ENCODE data around the gene ABCB11. TPM values are rescaled to one million over a fixed set of nuclear protein-coding genes. Genes with fewer than 3 reads are reported as not detected.
"Not testable (repeated sequence)": the region's sequence is repeated elsewhere in the genome, so short reads cannot be mapped to it uniquely, and the experiment has no call there.

The ABCB11 gene
- polyA plus RNA-seq, 3 donors from 2014 or later: not detected

DNA sequence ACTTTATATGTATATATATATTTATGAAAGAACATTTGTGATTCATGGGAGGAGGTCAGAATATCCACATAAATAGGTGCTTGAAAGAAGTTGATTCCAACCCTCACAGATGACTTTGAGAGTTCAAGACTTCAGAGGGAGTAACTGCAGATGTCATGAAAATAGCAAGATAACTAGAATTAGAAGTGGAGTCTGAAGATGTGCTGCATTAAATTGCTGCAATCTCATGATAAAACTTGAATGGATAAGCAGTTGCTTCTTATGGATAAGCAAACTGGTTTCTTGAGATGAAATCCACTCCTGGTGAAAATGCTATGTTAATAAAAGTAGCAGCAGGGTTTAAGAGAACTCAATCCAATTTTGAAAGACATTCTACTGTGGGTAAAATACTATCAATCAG is 89.8 kb downstream of the ABCB11 start:
- Mint-ChIP-seq H3K36me3 (no peaks in the 10 kb centered on the region), H3K27me3 (ENCODE audit: low read depth in 3 of 3) (peaks cover 0 to 4% (median 3%) of the 10 kb centered on the region in 3 donors), H3K9me3 (no peaks in the 10 kb centered on the region), H3K27ac (no peak overlapping the region), H3K4me1 (no peaks in the 10 kb centered on the region), H3K4me3 (no peak overlapping the region)
- no peak for DNase-seq

DNA sequence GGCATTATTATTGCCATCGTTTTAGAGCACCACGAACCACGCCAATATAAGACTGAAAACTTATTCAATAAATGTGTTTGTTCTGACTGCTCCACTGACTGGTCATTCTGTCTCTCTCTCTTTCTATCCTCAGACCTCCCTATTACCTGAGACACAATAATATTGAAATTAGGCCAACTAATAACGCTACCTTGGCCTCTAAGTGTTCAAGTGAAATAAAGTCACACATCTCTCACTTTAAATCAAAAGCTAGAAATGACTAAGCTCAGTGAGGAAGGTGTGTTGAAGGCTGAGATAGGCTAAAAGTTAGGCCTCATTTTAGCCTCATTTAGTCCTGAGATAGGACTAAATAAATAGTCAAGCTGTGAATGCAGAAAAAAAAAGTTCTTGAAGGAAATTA is 91.2 kb downstream of the ABCB11 start:
- Mint-ChIP-seq H3K27me3 (ENCODE audit: low read depth in 3 of 3) (peaks cover 0 to 3% (median 3%) of the 10 kb centered on the region in 3 donors), H3K36me3 (no peaks in the 10 kb centered on the region), H3K4me1 (no peaks in the 10 kb centered on the region), H3K4me3 (no peak overlapping the region), H3K9me3 (no peaks in the 10 kb centered on the region), H3K27ac (no peak overlapping the region)
- DNase-seq: no peak

DNA sequence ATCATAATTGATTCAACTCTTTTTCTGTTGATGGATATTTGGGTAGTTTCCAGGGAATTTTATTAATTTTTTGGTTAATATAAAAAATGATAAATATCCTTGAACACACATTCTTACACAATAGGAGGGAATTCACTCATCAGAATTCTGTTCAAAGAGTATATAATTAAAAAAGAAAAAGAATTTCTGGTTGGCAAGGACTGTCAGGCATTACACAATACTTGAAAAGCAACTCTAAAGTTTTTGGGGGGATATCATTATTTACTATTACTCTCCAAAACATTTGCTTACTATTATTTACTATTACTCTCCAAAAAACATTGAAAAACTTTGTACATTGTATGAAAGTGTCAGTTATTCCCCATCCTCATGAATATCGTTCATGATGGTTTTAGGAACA is 92.1 kb downstream of the ABCB11 start:
- Mint-ChIP-seq H3K9me3 (no peaks in the 10 kb centered on the region), H3K4me3 (no peak overlapping the region), H3K27me3 (ENCODE audit: low read depth in 3 of 3) (peaks cover 0 to 6% (median 2%) of the 10 kb centered on the region in 3 donors), H3K27ac (no peak overlapping the region), H3K36me3 (no peaks in the 10 kb centered on the region), H3K4me1 (no peaks in the 10 kb centered on the region)
- no peak for DNase-seq

DNA sequence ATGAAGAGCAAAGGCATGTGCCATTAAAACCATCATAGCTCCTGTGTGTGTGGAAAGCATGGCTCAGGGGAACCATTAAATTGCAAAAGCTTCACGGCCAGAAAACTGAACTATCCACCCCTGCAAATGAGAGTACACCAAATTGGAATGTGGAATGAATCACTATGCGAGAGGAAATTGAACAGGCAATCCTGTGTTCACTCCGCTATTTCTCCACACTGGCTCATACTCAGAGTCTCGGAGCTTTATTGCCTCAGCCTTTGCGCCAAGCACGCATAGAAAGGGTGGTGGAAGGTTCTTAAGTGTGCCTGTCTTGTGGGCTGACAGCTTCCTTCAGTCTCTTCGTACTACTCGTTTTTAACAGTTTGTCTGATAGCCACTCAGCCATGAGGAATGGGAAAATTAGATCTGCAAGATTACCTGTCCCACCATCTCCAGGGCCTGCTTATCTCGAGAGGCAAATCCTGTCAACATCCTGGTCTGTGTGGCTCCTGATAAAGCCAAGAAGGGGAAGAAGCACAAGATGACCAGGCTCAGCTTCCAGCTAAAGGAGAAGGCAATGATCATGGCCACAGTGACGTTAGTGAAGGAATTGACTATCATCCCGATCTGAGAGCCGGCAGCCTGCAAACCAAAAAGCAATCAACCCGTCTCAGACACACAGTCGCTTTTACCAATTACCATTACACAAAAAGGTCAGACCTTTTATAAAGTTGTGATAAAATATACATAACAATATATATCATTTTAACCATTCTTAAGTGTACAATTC is 95.1 kb downstream of the ABCB11 start:
- no peak overlapping the region for H3K27ac Mint-ChIP-seq
- H3K9me3 Mint-ChIP-seq: no peaks in the 10 kb centered on the region
- H3K36me3 Mint-ChIP-seq: no peaks in the 10 kb centered on the region
- peaks cover 0 to 6% (median 6%) of the 10 kb centered on the region in 3 donors for H3K27me3 Mint-ChIP-seq (ENCODE audit: low read depth in 3 of 3)
- H3K4me3 Mint-ChIP-seq: no peak overlapping the region
- no peak for DNase-seq
- no peaks in the 10 kb centered on the region for H3K4me1 Mint-ChIP-seq

DNA sequence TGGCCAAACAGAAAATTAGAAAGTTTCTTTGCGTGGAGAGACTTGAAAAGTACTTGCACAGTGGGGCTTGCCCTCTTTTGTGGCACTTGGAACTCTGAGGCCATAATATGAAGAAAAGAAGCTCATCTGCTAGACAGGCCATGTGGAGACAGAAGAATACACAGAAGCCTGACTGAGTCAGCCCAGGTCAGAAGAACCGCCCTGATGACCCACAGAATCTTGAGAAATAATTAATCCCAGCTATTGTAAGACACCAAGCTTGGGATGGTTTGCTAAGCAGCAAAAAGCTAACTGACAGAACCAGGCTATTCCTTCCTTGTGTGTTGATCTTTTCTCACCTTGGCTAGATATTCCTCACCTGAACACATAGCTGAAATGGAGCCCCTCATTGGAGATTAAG is 96.3 kb downstream of the ABCB11 start:
- Mint-ChIP-seq H3K27me3 (ENCODE audit: low read depth in 3 of 3) (peaks cover 2 to 6% (median 6%) of the 10 kb centered on the region in 3 donors), H3K4me1 (no peaks in the 10 kb centered on the region), H3K9me3 (no peaks in the 10 kb centered on the region), H3K27ac (no peak overlapping the region), H3K4me3 (no peak overlapping the region), H3K36me3 (no peaks in the 10 kb centered on the region)
- DNase-seq: no peak

DNA sequence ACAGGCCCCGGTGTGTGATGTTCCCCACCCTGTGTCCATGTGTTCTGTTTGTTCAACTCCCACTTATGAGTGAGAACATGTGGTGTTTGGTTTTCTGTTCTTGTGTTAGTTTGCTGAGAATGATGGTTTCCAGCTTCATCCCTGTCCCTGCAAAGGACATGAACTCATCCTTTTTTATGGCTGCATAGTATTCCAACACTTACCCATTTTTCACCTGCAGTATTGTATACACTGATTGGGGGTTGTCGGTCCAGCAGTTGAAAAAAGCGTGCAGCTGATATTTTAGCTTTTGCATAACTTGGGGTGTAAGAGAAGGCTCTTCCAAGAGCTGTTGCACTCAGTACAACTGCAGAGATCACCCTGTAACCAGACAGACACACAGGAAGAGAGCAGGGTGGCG is 99.0 kb downstream of the ABCB11 start:
- H3K4me1 Mint-ChIP-seq; H3K27me3 Mint-ChIP-seq (ENCODE audit: low read depth in 3 of 3): not testable (repeated sequence)

DNA sequence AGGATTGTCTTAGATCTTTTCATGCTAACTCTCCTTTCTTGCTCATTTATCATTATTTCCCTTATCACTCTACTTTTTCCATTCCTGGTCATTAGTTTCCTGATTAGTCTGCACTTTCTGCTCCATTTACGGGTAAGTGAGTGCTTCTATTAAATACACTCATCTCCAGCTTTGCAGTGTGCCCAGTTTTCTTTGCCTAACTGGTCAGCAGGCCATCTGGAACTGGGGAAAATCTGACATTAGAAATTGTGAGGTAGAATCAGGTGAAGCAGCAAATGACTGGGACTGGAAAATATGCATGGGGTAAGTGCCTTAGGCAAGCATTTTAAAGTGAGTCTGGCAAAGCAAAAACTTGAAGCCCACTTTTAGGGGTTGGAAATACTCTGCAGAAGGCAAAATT is 100.9 kb downstream of the ABCB11 start:
- H3K27ac Mint-ChIP-seq: no peak overlapping the region
- H3K9me3 Mint-ChIP-seq: no peaks in the 10 kb centered on the region
- no peaks in the 10 kb centered on the region for H3K4me1 Mint-ChIP-seq
- DNase-seq: no peak
- H3K36me3 Mint-ChIP-seq: no peaks in the 10 kb centered on the region
- H3K4me3 Mint-ChIP-seq: no peak overlapping the region
- H3K27me3 Mint-ChIP-seq (ENCODE audit: low read depth in 3 of 3): peaks cover 2 to 17% (median 4%) of the 10 kb centered on the region in 3 donors

More for the DNA sequence above, 99.0 kb downstream of the ABCB11 start:
- not testable (repeated sequence) for H3K36me3 Mint-ChIP-seq, DNase-seq, H3K4me3 Mint-ChIP-seq, H3K27ac Mint-ChIP-seq, H3K9me3 Mint-ChIP-seq

DNA sequence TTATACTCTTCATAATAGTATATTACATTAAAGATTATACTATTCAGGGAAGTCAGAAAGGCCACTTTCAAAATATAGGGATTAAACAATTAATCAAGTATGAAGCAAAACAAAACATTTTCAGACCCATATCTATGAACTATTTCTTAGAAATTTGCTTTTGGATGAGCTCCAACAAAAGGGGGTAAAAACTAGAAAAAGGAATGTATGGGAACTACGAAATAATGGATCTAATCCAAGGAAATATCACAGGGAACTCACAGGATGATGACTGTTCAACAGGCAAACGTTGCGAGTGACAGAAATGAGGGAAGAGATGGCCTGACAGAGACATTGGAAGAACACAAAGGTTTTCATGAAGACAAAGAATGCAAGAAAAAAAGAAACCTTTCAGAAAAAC is 102.1 kb downstream of the ABCB11 start:
- Mint-ChIP-seq H3K9me3 (no peaks in the 10 kb centered on the region), H3K27me3 (ENCODE audit: low read depth in 3 of 3) (peaks cover 0 to 17% (median 2%) of the 10 kb centered on the region in 3 donors), H3K36me3 (no peaks in the 10 kb centered on the region), H3K4me1 (no peaks in the 10 kb centered on the region), H3K27ac (no peak overlapping the region), H3K4me3 (no peak overlapping the region)
- DNase-seq: no peak

DNA sequence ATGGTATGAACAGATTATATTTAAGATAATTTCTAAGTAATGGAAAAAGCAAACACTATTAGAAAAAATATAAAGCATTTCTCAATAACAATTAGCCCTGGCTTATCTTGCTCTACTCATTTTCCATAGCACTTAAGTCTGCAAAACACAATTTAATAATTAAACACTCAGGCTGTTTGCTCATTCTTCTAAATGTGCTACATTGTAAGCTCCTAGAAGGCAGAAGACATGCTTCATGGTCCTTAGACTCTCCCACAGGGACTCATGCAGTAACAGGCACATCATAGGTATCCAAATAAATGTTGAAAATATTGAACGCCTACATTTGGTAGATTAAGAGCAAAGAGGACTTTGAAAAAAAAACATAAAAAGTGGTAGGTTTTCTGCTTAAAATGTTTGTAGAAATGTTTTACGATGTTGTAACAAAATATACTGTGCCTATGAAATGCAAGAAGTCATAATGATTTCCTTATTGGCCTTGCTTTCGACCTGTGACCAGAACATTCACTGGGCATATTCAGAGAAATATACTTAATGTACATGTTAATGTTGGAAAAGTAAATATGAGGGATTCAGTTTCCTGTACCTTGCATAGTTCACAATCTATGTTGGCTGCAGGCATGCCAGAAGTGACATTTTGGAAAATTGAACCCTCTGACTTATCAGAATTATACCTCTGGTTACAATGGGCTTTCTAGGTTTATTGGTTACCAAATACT is 102.9 kb downstream of the ABCB11 start:
- no peaks in the 10 kb centered on the region for H3K4me1 Mint-ChIP-seq
- no peak overlapping the region for H3K4me3 Mint-ChIP-seq
- no peaks in the 10 kb centered on the region for H3K36me3 Mint-ChIP-seq
- H3K9me3 Mint-ChIP-seq: no peaks in the 10 kb centered on the region
- no peak for DNase-seq
- no peak overlapping the region for H3K27ac Mint-ChIP-seq
- H3K27me3 Mint-ChIP-seq (ENCODE audit: low read depth in 3 of 3): peaks cover 0 to 16% (median 2%) of the 10 kb centered on the region in 3 donors

DNA sequence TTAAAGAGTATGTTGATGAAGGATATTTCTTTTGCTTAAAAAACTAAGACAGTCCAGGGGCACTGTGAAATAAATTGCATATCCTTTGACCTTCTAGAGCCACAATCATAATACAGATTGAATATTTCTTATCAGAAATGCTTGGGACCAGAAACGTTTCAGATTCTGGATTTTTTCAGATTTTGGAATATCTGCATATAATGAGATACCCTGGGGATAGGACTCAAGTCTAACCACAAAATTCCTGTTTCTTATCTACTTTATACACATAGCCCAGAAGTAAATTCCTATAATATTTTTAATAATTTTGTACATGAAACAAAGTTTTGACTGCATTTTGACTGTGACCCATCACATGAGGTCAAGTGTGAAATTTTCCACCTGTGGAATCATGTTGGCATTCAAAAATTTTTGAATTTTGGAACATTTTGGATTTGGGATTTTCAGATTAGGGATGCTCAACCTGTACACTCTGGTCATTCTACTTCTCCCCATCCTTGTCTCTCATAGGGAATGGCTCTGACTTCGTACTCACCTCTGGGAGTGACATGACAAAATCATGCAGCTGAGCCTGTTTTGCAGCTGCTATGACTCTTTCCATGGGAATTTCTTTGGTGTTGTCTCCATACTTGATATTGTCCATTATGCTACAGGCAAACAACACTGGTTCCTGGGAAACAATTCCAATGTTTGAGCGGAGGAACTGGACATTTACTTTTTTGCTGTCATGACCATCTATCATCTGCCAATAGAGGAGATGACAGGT is 104.3 kb downstream of the ABCB11 start:
- H3K27ac Mint-ChIP-seq: no peak overlapping the region
- no peaks in the 10 kb centered on the region for H3K9me3 Mint-ChIP-seq
- no peaks in the 10 kb centered on the region for H3K36me3 Mint-ChIP-seq
- peaks cover 0 to 17% (median 6%) of the 10 kb centered on the region in 3 donors for H3K27me3 Mint-ChIP-seq (ENCODE audit: low read depth in 3 of 3)
- DNase-seq: no peak
- H3K4me3 Mint-ChIP-seq: no peak overlapping the region
- no peaks in the 10 kb centered on the region for H3K4me1 Mint-ChIP-seq

DNA sequence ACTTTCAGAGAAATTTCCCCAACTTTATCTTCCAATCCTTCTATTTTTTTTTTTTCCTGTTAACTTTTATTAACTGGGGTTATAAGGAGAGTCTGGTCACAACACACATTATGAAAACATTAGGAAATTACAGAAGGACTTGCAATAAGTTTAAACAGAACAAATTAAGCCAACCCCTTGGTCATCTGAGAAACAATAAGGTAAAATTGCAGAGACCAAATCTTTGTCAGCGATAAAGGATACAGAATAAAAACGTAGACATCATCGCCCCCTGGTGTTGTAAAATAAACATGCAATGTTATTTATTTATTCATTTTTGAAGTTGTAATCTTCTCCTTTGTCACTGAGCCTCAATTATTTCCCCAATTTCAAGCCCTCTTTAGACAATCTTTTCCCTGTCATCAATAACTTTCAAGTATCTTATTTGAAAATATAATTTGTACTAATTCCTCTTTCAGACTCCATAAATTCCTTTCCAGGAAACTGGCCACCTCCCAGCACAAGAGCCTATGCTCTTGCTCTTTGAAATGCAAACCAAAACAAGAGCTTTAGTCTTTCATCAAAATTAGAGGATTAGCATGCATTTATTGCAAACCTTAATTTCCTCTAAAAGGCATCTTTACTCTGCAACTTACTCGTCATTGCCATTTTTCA is 110.5 kb downstream of the ABCB11 start:
- Mint-ChIP-seq H3K27me3 (ENCODE audit: low read depth in 3 of 3) (peaks cover 4 to 16% (median 4%) of the 10 kb centered on the region in 3 donors), H3K4me3 (no peak overlapping the region), H3K9me3 (no peaks in the 10 kb centered on the region), H3K27ac (no peak overlapping the region), H3K4me1 (no peaks in the 10 kb centered on the region), H3K36me3 (no peaks in the 10 kb centered on the region)
- DNase-seq: peak; percentile 26 to 40 (median 29)

DNA sequence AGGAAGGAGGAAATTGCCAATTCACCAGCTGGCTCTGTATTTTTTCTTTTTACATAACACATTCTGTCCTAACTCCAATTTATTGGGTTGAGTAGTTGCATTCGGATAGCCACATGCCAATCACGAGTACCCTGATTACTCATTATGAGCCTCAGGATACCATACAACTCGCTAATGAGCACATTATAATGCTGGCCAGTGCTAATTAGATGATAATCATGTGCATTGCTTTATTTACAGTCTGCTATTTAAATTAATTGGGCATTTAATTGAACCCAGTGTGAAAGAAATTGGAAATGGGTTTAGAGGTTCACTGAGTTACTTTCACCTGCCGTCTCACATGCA is 114.8 kb downstream of the ABCB11 start:
- no peaks in the 10 kb centered on the region for H3K9me3 Mint-ChIP-seq
- H3K27me3 Mint-ChIP-seq (ENCODE audit: low read depth in 3 of 3): peaks cover 9 to 10% (median 10%) of the 10 kb centered on the region in 3 donors
- no peak for DNase-seq
- no peak overlapping the region for H3K27ac Mint-ChIP-seq
- no peaks in the 10 kb centered on the region for H3K36me3 Mint-ChIP-seq
- no peak overlapping the region for H3K4me3 Mint-ChIP-seq
- H3K4me1 Mint-ChIP-seq: peaks cover 0 to 7% of the 10 kb centered on the region in 2 donors

DNA sequence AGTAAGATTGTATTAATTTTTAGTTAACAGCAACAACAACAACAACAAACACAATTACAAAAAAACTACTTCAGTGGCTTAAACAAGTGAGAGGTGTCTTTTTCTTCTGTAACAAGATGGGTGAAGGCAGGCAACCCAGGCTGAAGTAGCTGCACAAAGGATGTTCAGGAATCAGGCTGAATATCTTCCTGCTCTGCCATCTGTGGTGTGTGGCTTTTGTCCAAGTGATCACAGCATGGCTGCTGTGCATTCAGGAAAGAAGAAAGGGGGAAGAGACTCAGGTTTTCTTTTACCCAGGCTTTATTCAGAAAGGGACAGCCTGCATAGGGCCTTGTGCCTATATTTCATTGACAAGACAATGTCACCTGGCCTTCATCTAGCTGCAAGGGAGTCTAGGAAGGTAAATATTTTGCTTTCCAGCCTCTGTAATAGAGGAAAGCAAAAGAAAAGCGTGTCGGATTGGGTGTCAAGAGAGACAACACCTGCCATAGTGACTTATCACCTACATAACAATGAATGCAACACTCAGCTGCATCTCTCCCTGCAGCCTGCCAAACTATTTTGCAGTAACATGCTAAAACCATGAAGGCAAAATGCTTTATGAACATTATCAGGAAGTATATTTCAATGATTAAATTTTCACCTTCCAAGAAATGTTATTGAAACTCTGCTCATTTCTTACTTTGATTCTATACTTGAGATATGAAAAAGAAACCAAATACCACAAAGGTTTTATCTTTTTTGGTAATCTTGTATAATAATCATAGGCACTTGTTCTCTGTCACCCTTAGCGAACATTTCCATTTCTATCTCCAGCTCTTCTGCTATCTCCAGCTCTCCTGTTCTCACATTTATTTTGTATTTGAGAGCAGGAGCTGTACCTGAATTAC is 115.4 kb downstream of the ABCB11 start:
- Mint-ChIP-seq H3K36me3 (no peaks in the 10 kb centered on the region), H3K4me1 (peaks cover 0 to 7% of the 10 kb centered on the region in 2 donors), H3K27me3 (ENCODE audit: low read depth in 3 of 3) (peaks cover 6 to 10% (median 9%) of the 10 kb centered on the region in 3 donors), H3K9me3 (no peaks in the 10 kb centered on the region), H3K4me3 (no peak overlapping the region), H3K27ac (no peak overlapping the region)
- no peak for DNase-seq
